IPS DF 6.9 (cell line): ENCODE data around the gene ARL5A.

Experiments
- DNase-seq: peaks from one replicate; pipeline ENCODE4 v3.0.0-alpha.2; 2013; ENCODE audit warnings: low read depth, low spot score
- H3K27ac ChIP-seq: one replicate; pipeline ENCODE4 v1.5.1; 2013; ENCODE audit warnings: low read length, control low read depth
- H3K27me3 ChIP-seq: 2 replicates; pipeline ENCODE4 v1.6.1; 2013; ENCODE audit warnings: mild to moderate bottlenecking, low read length; ENCODE audit not compliant: control insufficient read depth, insufficient read depth
- H3K36me3 ChIP-seq: 2 replicates; pipeline ENCODE4 v1.6.1; 2013; ENCODE audit warnings: low read length; ENCODE audit not compliant: control insufficient read depth, insufficient read depth
- H3K4me1 ChIP-seq: 2 replicates; pipeline ENCODE4 v1.6.1; 2013; ENCODE audit warnings: low read length; ENCODE audit not compliant: control insufficient read depth, insufficient read depth
- H3K4me3 ChIP-seq: 2 replicates; pipeline ENCODE4 v1.5.1; 2013; ENCODE audit warnings: mild to moderate bottlenecking, low read length
- H3K9me3 ChIP-seq: 2 replicates; pipeline ENCODE4 v1.6.1; 2013; ENCODE audit warnings: low read length, inconsistent platforms; ENCODE audit not compliant: control insufficient read depth, insufficient read depth
- WGBS: extraction: QIAGEN DNeasy Blood & Tissue Kit; methylation state at CpG from one replicate; pipeline ENCODE4 v1.1.7; 2013; ENCODE audit warnings: mixed read lengths, missing lambda C conversion rate; ENCODE audit not compliant: insufficient read length, insufficient coverage; 5-methylcytosine and 5-hydroxymethylcytosine counted together

Gene ARL5A

GRCh38 chr2:151756820-151757219, 71.4 kb downstream of the ARL5A start:
- WGBS = no CpG with 5 or more reads among the region's 2 CpGs
- H3K36me3 ChIP-seq = no peaks in the 10 kb centered on the region
- no peak for DNase-seq
- H3K9me3 ChIP-seq = no peaks in the 10 kb centered on the region
- no peaks in the 10 kb centered on the region for H3K27me3 ChIP-seq
- peaks cover 1% of the 10 kb centered on the region; the same call in 1 of the 2 replicates for H3K4me1 ChIP-seq
- no peak overlapping the region for H3K4me3 ChIP-seq
- no peak overlapping the region for H3K27ac ChIP-seq

- H3K27me3 ChIP-seq = no peaks in the 10 kb centered on the region
- DNase-seq = no peak
- no CpG with 5 or more reads among the region's 1 CpG for WGBS
- no peak overlapping the region for H3K4me3 ChIP-seq
- H3K36me3 ChIP-seq = no peaks in the 10 kb centered on the region
- H3K27ac ChIP-seq = no peak overlapping the region
- peaks cover 1% of the 10 kb centered on the region; the same call in 1 of the 2 replicates for H3K4me1 ChIP-seq
- H3K9me3 ChIP-seq = no peaks in the 10 kb centered on the region
These were observed 73.8 kb downstream of the ARL5A start for GRCh38 chr2:151754253-151754897.

DNA sequence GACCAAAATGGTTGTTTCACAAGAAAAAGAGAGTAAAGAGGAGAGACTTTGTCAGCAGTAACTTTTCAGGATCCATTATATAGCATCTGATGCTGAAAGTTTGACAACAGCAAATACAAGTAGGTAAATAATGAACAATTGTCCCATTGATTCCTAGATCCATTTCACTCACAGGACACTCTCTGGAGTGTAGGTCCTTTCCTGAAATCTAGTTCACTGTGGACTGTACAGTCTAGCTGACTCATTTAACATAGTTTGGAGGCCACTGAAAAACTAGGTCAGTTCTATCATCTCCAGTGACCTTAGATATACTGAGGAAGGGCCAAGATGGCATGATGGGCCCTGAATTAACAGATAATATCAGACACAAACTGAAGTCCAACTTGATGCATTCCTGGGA, 74.7 kb downstream of the ARL5A start:
- Histone ChIP-seq H3K36me3 (no peaks in the 10 kb centered on the region), H3K9me3 (no peaks in the 10 kb centered on the region), H3K27me3 (no peaks in the 10 kb centered on the region), H3K27ac (no peak overlapping the region), H3K4me1 (peaks cover 1% of the 10 kb centered on the region; the same call in 1 of the 2 replicates), H3K4me3 (no peak overlapping the region)
- DNase-seq = no peak
